HepG2 (cell line): ENCODE data around the gene SLC25A11. TPM values are rescaled to one million over a fixed set of nuclear protein-coding genes. Genes with fewer than 3 reads are reported as not detected.

Experiments
- ATRX ChIP-seq: sonication (generic); formaldehyde crosslinking; IDR thresholded peaks from 2 replicates; pipeline ENCODE4 v1.4.0; 2020; ENCODE audit warnings: missing genetic modification reagents, borderline replicate concordance
- GFI1 ChIP-seq: sonication (generic); formaldehyde crosslinking; IDR thresholded peaks from 2 replicates; pipeline ENCODE4 v1.5.0; 2020; ENCODE audit warnings: missing genetic modification reagents, mild to moderate bottlenecking, borderline replicate concordance
- KDM2A ChIP-seq: sonication (generic); formaldehyde crosslinking; IDR thresholded peaks from 2 replicates; pipeline ENCODE4 v1.4.0; 2020; ENCODE audit warnings: low read depth, missing genetic modification reagents, borderline replicate concordance
- MYC ChIP-seq: sonication (generic); formaldehyde crosslinking; IDR thresholded peaks from 2 replicates; pipeline ENCODE4 v1.9.0; 2021; ENCODE audit warnings: missing genetic modification reagents, borderline replicate concordance
- POGZ ChIP-seq: sonication (generic); formaldehyde crosslinking; IDR thresholded peaks from 2 replicates; pipeline ENCODE4 v1.4.0; 2020; ENCODE audit warnings: mild to moderate bottlenecking, missing genetic modification reagents
- POLR2A ChIP-seq, 2 experiments: IDR thresholded peaks; 2 replicates each; pipeline ENCODE4 v1.6.1; 2011; ENCODE audit warnings: low read depth in 2 of 2, low read length in 2 of 2, mild to moderate bottlenecking in 1 of 2, moderate library complexity in 1 of 2; ENCODE audit not compliant: insufficient read depth in 1 of 2
- PRPF4 ChIP-seq: fragments of 200-400 bp; formaldehyde crosslinking; IDR thresholded peaks from 2 replicates; pipeline ENCODE4 v1.6.1; 2016; ENCODE audit warnings: low read length, low read depth; ENCODE audit not compliant: poor library complexity, severe bottlenecking
- REPIN1 ChIP-seq: sonication (generic); formaldehyde crosslinking; IDR thresholded peaks from 2 replicates; pipeline ENCODE4 v1.8.0; 2022; ENCODE audit warnings: missing genetic modification reagents, low read depth, mild to moderate bottlenecking, borderline replicate concordance
- SALL2 ChIP-seq: sonication (generic); formaldehyde crosslinking; IDR thresholded peaks from 2 replicates; pipeline ENCODE4 v1.8.1; 2023; ENCODE audit warnings: mild to moderate bottlenecking, missing genetic modification reagents, inconsistent platforms
- TCF7 ChIP-seq: sonication (generic); IDR thresholded peaks from 2 replicates; pipeline ENCODE4 v1.6.1; 2016; ENCODE audit warnings: antibody characterized with exemption, low read depth
- ZFP41 ChIP-seq: sonication (generic); formaldehyde crosslinking; IDR thresholded peaks from 2 replicates; pipeline ENCODE4 v1.4.0; 2020; ENCODE audit warnings: mild to moderate bottlenecking, missing genetic modification reagents, borderline replicate concordance
- ZNF234 ChIP-seq: sonication (generic); formaldehyde crosslinking; conservative IDR thresholded peaks from 2 replicates; pipeline ENCODE4 v1.5.1; 2020; ENCODE audit warnings: mild to moderate bottlenecking, missing genetic modification reagents
- ZNF256 ChIP-seq: sonication (generic); formaldehyde crosslinking; conservative IDR thresholded peaks from 2 replicates; pipeline ENCODE4 v1.4.0; 2020; ENCODE audit warnings: missing genetic modification reagents
- ZNF816 ChIP-seq: sonication (generic); formaldehyde crosslinking; IDR thresholded peaks from 2 replicates; pipeline ENCODE4 v1.8.0; 2022; ENCODE audit warnings: missing genetic modification reagents, mild to moderate bottlenecking, borderline replicate concordance
- ZSCAN29 ChIP-seq: sonication (generic); formaldehyde crosslinking; conservative IDR thresholded peaks from 2 replicates; pipeline ENCODE4 v1.4.0; 2020; ENCODE audit warnings: mild to moderate bottlenecking, missing genetic modification reagents
- polyA plus RNA-seq, 8 experiments: library from polyadenylated mRNA; depleted of rRNA in 3 of 8; stranded (reverse) in 7 of 8; unstranded in 1 of 8; fragments of >200 nt; fragmentation: Illumina TruSeq in 4 of 8; extraction: Trizol in 4 of 8; gene quantifications; 2 replicates each; pipeline versions ENCODE4 v1.2.1 to v1.2.3, GENCODE V29; 2011 to 2016; ENCODE audit warnings: low read depth in 4 of 8, missing spikeins in 1 of 8, mixed read lengths in 1 of 8; ENCODE audit not compliant: insufficient read depth in 1 of 8
- total RNA-seq, 5 experiments: library from RNA; depleted of rRNA; stranded (reverse); fragments of >200 nt; fragmentation: Illumina TruSeq; extraction: Trizol; gene quantifications; 2 replicates each; pipeline ENCODE4 v1.2.3, GENCODE V29; 2016; ENCODE audit warnings: low read depth in 1 of 5
- TF ChIP-seq, protein P1 (sequence below): sonication (generic); formaldehyde crosslinking; IDR thresholded peaks from 2 replicates; pipeline ENCODE4 v1.5.0; 2020; ENCODE audit warnings: mild to moderate bottlenecking, missing genetic modification reagents, borderline replicate concordance
- TF ChIP-seq, protein P2 (sequence below), 2 experiments: sonication (generic) in 1 of 2; formaldehyde crosslinking in 1 of 2; IDR thresholded peaks; 2 replicates each; pipeline versions ENCODE4 v1.4.0 to v1.6.1; 2016 to 2020; ENCODE audit warnings: borderline replicate concordance in 1 of 2, low read depth in 1 of 2, mild to moderate bottlenecking in 1 of 2, missing genetic modification reagents in 1 of 2
- TF ChIP-seq, protein P3 (sequence below): sonication (generic); formaldehyde crosslinking; IDR thresholded peaks from 2 replicates; pipeline ENCODE4 v1.5.1; 2020; ENCODE audit warnings: mild to moderate bottlenecking, missing genetic modification reagents, borderline replicate concordance

Gene SLC25A11
- total and polyA plus RNA-seq, 2 of the 13 experiments (the other 11 are each of a cell fraction or from before 2014, with no cell fraction given): 35.4 to 47.2 TPM

DNA sequence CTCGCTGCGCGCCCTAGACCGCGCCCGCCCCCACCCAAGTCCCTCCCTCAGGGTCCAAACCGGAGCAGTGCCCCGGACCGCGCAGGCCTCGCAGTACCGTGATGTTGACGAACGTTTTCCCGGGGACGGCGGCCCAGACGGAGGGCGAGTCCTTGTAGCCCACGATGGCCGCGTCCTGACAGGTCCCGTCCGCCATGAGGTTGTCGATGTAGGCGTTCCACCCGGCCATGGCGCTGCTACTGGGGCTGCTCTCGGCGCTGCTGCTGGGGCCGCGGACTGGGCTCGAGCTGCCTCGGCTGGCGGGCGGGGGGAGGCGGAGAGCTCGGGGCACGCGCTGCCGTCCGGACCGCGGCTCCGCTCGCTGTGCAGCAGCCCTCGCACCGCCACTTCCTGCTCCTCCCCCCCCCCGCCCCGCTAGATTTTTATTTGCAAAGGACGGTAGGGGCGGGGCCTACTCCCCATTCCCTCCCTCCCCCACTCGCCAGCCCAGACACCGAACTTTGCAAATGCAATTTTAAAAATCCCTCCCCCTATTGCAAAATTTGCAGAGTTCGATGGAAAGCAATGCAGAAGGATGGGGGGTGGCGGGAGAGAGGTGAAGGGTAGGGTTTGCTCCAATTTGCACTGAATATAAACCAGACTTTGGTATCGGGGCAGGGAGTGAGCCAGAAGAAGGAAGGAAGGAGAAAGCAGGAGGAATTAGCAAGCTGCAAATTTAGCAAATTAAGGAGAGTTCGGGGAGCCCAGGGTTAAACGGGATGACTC is 8.5 kb upstream of the SLC25A11 start, which contains the start of gene PFN1 (continued):
- TF ChIP-seq, protein P1, sequence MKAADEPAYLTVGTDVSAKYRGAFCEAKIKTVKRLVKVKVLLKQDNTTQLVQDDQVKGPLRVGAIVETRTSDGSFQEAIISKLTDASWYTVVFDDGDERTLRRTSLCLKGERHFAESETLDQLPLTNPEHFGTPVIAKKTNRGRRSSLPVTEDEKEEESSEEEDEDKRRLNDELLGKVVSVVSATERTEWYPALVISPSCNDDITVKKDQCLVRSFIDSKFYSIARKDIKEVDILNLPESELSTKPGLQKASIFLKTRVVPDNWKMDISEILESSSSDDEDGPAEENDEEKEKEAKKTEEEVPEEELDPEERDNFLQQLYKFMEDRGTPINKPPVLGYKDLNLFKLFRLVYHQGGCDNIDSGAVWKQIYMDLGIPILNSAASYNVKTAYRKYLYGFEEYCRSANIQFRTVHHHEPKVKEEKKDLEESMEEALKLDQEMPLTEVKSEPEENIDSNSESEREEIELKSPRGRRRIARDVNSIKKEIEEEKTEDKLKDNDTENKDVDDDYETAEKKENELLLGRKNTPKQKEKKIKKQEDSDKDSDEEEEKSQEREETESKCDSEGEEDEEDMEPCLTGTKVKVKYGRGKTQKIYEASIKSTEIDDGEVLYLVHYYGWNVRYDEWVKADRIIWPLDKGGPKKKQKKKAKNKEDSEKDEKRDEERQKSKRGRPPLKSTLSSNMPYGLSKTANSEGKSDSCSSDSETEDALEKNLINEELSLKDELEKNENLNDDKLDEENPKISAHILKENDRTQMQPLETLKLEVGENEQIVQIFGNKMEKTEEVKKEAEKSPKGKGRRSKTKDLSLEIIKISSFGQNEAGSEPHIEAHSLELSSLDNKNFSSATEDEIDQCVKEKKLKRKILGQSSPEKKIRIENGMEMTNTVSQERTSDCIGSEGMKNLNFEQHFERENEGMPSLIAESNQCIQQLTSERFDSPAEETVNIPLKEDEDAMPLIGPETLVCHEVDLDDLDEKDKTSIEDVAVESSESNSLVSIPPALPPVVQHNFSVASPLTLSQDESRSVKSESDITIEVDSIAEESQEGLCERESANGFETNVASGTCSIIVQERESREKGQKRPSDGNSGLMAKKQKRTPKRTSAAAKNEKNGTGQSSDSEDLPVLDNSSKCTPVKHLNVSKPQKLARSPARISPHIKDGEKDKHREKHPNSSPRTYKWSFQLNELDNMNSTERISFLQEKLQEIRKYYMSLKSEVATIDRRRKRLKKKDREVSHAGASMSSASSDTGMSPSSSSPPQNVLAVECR (CRISPR knock-in tag): peak; percentile 83
- TF ChIP-seq ZNF816 (CRISPR knock-in tag) (peak; percentile 51; the same call in 1 of the 2 replicates), PRPF4 (peak; percentile 37), ZFP41 (CRISPR knock-in tag) (no peak), GFI1 (CRISPR knock-in tag) (0 out of 2 replicates have a peak, but pooled peaks have one; percentile 17), POGZ (CRISPR knock-in tag) (0 out of 2 replicates have a peak, but pooled peaks have one; percentile 6), SALL2 (CRISPR knock-in tag) (peak; percentile 74), ATRX (CRISPR knock-in tag) (no peak), MYC (CRISPR knock-in tag) (peak; percentile 57; the same call in 1 of the 2 replicates), TCF7 (no peak), KDM2A (CRISPR knock-in tag) (peak; percentile 60), POLR2A (IDR thresholded peaks at IDR 0.05; ENCODE audit: insufficient read depth in 1 of 2, low read depth in 2 of 2, low read length in 2 of 2) (peak; percentile 72 to 87; a peak in 3 of 4 replicates), ZSCAN29 (CRISPR knock-in tag) (no peak), ZNF256 (CRISPR knock-in tag) (0 out of 2 replicates have a peak, but pooled peaks have one; percentile 12), REPIN1 (CRISPR knock-in tag) (no peak), ZNF234 (CRISPR knock-in tag) (0 out of 2 replicates have a peak, but pooled peaks have one; percentile 88)
- TF ChIP-seq, protein P2, sequence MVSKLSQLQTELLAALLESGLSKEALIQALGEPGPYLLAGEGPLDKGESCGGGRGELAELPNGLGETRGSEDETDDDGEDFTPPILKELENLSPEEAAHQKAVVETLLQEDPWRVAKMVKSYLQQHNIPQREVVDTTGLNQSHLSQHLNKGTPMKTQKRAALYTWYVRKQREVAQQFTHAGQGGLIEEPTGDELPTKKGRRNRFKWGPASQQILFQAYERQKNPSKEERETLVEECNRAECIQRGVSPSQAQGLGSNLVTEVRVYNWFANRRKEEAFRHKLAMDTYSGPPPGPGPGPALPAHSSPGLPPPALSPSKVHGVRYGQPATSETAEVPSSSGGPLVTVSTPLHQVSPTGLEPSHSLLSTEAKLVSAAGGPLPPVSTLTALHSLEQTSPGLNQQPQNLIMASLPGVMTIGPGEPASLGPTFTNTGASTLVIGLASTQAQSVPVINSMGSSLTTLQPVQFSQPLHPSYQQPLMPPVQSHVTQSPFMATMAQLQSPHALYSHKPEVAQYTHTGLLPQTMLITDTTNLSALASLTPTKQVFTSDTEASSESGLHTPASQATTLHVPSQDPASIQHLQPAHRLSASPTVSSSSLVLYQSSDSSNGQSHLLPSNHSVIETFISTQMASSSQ (IDR thresholded peaks at IDR 0.05; ENCODE audit: low read depth): 0 out of 2 replicates have a peak, but pooled peaks have one; percentile 13
- TF ChIP-seq, protein P2 (CRISPR knock-in tag; IDR thresholded peaks at IDR 0.05; ENCODE audit: borderline replicate concordance): peak; percentile 55
- TF ChIP-seq, protein P3, sequence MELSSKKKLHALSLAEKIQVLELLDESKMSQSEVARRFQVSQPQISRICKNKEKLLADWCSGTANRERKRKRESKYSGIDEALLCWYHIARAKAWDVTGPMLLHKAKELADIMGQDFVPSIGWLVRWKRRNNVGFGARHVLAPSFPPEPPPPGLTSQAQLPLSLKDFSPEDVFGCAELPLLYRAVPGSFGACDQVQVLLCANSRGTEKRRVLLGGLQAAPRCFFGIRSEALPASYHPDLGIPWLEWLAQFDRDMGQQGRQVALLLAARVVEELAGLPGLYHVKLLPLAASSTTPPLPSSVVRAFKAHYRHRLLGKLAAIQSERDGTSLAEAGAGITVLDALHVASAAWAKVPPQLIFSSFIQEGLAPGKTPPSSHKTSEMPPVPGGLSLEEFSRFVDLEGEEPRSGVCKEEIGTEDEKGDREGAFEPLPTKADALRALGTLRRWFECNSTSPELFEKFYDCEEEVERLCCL (CRISPR knock-in tag): no peak
